Measurements from ENCODE around the gene TEX38.
"Not testable (repeated sequence)": the region's sequence is repeated elsewhere in the genome, so short reads cannot be mapped to it uniquely, and the experiment has no call there.

TEX38 gene

GRCh38 chr1:46690931-46691421 is 19.3 kb downstream of the TEX38 start:
- Histone ChIP-seq H3K9me3 (ENCODE audit: low read length) (no peaks in the 10 kb centered on the region), H3K36me3 (ENCODE audit: insufficient read depth, low read length) (peaks cover 54% of the 10 kb centered on the region), H3K9ac (ENCODE audit: low read length) (no peak overlapping the region), H3K4me1 (ENCODE audit: insufficient read depth, low read length) (peaks cover 44% of the 10 kb centered on the region), H3K27me3 (ENCODE audit: control insufficient read depth in 1 of 2, insufficient read depth in 2 of 2, low read length in 2 of 2) (no peaks in the 10 kb centered on the region), H3K4me3 (ENCODE audit: low read depth in 1 of 2, low read length in 2 of 2) (no peak overlapping the region), H3K27ac (ENCODE audit: low read depth, low read length) (no peak overlapping the region)

- H3K4me3 ChIP-seq (ENCODE audit: low read depth in 1 of 2, low read length in 2 of 2): no peak overlapping the region
- H3K27me3 ChIP-seq (ENCODE audit: control insufficient read depth in 1 of 2, insufficient read depth in 2 of 2, low read length in 2 of 2): no peaks in the 10 kb centered on the region
- H3K9me3 ChIP-seq (ENCODE audit: low read length): no peaks in the 10 kb centered on the region
- H3K36me3 ChIP-seq (ENCODE audit: insufficient read depth, low read length): peaks cover 51% of the 10 kb centered on the region
- no peak overlapping the region for H3K27ac ChIP-seq (ENCODE audit: low read depth, low read length)
- peaks cover 35% of the 10 kb centered on the region for H3K4me1 ChIP-seq (ENCODE audit: insufficient read depth, low read length)
- no peak overlapping the region for H3K9ac ChIP-seq (ENCODE audit: low read length)
Measured at GRCh38 chr1:46691997-46692790, 20.5 kb downstream of the TEX38 start.

- H3K27ac ChIP-seq (ENCODE audit: low read depth, low read length): no peak overlapping the region
- H3K4me1 ChIP-seq (ENCODE audit: insufficient read depth, low read length): peaks cover 31% of the 10 kb centered on the region
- no peaks in the 10 kb centered on the region for H3K9me3 ChIP-seq (ENCODE audit: low read length)
- H3K4me3 ChIP-seq (ENCODE audit: low read depth in 1 of 2, low read length in 2 of 2): no peak overlapping the region
- H3K9ac ChIP-seq (ENCODE audit: low read length): no peak overlapping the region
- peaks cover 49% of the 10 kb centered on the region for H3K36me3 ChIP-seq (ENCODE audit: insufficient read depth, low read length)
- no peaks in the 10 kb centered on the region for H3K27me3 ChIP-seq (ENCODE audit: control insufficient read depth in 1 of 2, insufficient read depth in 2 of 2, low read length in 2 of 2)
Measured at GRCh38 chr1:46692811-46693770, 21.4 kb downstream of the TEX38 start.

- peaks cover 40% of the 10 kb centered on the region for H3K36me3 ChIP-seq (ENCODE audit: insufficient read depth, low read length)
- H3K27me3 ChIP-seq (ENCODE audit: control insufficient read depth in 1 of 2, insufficient read depth in 2 of 2, low read length in 2 of 2); H3K9ac ChIP-seq (ENCODE audit: low read length); H3K9me3 ChIP-seq (ENCODE audit: low read length); H3K27ac ChIP-seq (ENCODE audit: low read depth, low read length); H3K4me3 ChIP-seq (ENCODE audit: low read depth in 1 of 2, low read length in 2 of 2): not testable (repeated sequence)
- peaks cover 32% of the 10 kb centered on the region for H3K4me1 ChIP-seq (ENCODE audit: insufficient read depth, low read length)
Measured at GRCh38 chr1:46694676-46695075, 23.0 kb downstream of the TEX38 start.

GRCh38 chr1:46697053-46697452 is 25.4 kb downstream of the TEX38 start:
- H3K9ac ChIP-seq (ENCODE audit: low read length): no peak overlapping the region
- H3K36me3 ChIP-seq (ENCODE audit: insufficient read depth, low read length): peaks cover 24% of the 10 kb centered on the region
- H3K9me3 ChIP-seq (ENCODE audit: low read length): no peaks in the 10 kb centered on the region
- H3K27me3 ChIP-seq (ENCODE audit: control insufficient read depth in 1 of 2, insufficient read depth in 2 of 2, low read length in 2 of 2): no peaks in the 10 kb centered on the region
- no peak overlapping the region for H3K4me3 ChIP-seq (ENCODE audit: low read depth in 1 of 2, low read length in 2 of 2)
- no peak overlapping the region for H3K27ac ChIP-seq (ENCODE audit: low read depth, low read length)
- H3K4me1 ChIP-seq (ENCODE audit: insufficient read depth, low read length): peaks cover 30% of the 10 kb centered on the region

- Histone ChIP-seq H3K9me3 (ENCODE audit: low read length) (no peaks in the 10 kb centered on the region), H3K9ac (ENCODE audit: low read length) (no peak overlapping the region), H3K4me3 (ENCODE audit: low read depth in 1 of 2, low read length in 2 of 2) (no peak overlapping the region), H3K36me3 (ENCODE audit: insufficient read depth, low read length) (peaks cover 42% of the 10 kb centered on the region), H3K4me1 (ENCODE audit: insufficient read depth, low read length) (peaks cover 12% of the 10 kb centered on the region), H3K27ac (ENCODE audit: low read depth, low read length) (no peak overlapping the region), H3K27me3 (ENCODE audit: control insufficient read depth in 1 of 2, insufficient read depth in 2 of 2, low read length in 2 of 2) (no peaks in the 10 kb centered on the region)
Measured at GRCh38 chr1:46699666-46700065, 28.0 kb downstream of the TEX38 start.

GRCh38 chr1:46703927-46704641 is 32.4 kb downstream of the TEX38 start:
- Histone ChIP-seq H3K4me3 (ENCODE audit: low read depth in 1 of 2, low read length in 2 of 2) (no peak overlapping the region), H3K4me1 (ENCODE audit: insufficient read depth, low read length) (no peaks in the 10 kb centered on the region), H3K27ac (ENCODE audit: low read depth, low read length) (no peak overlapping the region), H3K9ac (ENCODE audit: low read length) (no peak overlapping the region), H3K36me3 (ENCODE audit: insufficient read depth, low read length) (peaks cover 51% of the 10 kb centered on the region), H3K27me3 (ENCODE audit: control insufficient read depth in 1 of 2, insufficient read depth in 2 of 2, low read length in 2 of 2) (no peaks in the 10 kb centered on the region), H3K9me3 (ENCODE audit: low read length) (no peaks in the 10 kb centered on the region)

GRCh38 chr1:46705408-46705807 is 33.8 kb downstream of the TEX38 start:
- Histone ChIP-seq H3K36me3 (ENCODE audit: insufficient read depth, low read length) (peaks cover 51% of the 10 kb centered on the region), H3K4me1 (ENCODE audit: insufficient read depth, low read length) (no peaks in the 10 kb centered on the region), H3K27me3 (ENCODE audit: control insufficient read depth in 1 of 2, insufficient read depth in 2 of 2, low read length in 2 of 2) (no peaks in the 10 kb centered on the region), H3K4me3 (ENCODE audit: low read depth in 1 of 2, low read length in 2 of 2) (no peak overlapping the region), H3K9me3 (ENCODE audit: low read length) (no peaks in the 10 kb centered on the region), H3K27ac (ENCODE audit: low read depth, low read length) (no peak overlapping the region), H3K9ac (ENCODE audit: low read length) (no peak overlapping the region)

GRCh38 chr1:46708121-46708520 is 36.5 kb downstream of the TEX38 start:
- Histone ChIP-seq H3K27me3 (ENCODE audit: control insufficient read depth in 1 of 2, insufficient read depth in 2 of 2, low read length in 2 of 2) (no peaks in the 10 kb centered on the region), H3K9ac (ENCODE audit: low read length) (no peak overlapping the region), H3K36me3 (ENCODE audit: insufficient read depth, low read length) (peaks cover 45% of the 10 kb centered on the region)

GRCh38 chr1:46714976-46715375 is 43.3 kb downstream of the TEX38 start:
- H3K9ac ChIP-seq (ENCODE audit: low read length): no peak overlapping the region
- H3K36me3 ChIP-seq (ENCODE audit: insufficient read depth, low read length): peaks cover 22% of the 10 kb centered on the region

More at GRCh38 chr1:46708121-46708520, 36.5 kb downstream of the TEX38 start:
- Histone ChIP-seq H3K9me3 (ENCODE audit: low read length) (no peaks in the 10 kb centered on the region), H3K27ac (ENCODE audit: low read depth, low read length) (no peak overlapping the region), H3K4me3 (ENCODE audit: low read depth in 1 of 2, low read length in 2 of 2) (no peak overlapping the region), H3K4me1 (ENCODE audit: insufficient read depth, low read length) (no peaks in the 10 kb centered on the region)

GRCh38 chr1:46717654-46718053 is 46.0 kb downstream of the TEX38 start:
- Histone ChIP-seq H3K9ac (ENCODE audit: low read length) (peak overlapping the region; percentile 52), H3K36me3 (ENCODE audit: insufficient read depth, low read length) (peaks cover 22% of the 10 kb centered on the region), H3K27ac (ENCODE audit: low read depth, low read length) (no peak overlapping the region), H3K4me3 (ENCODE audit: low read depth in 1 of 2, low read length in 2 of 2) (peak overlapping the region in 1 of 2 donors; percentile 84), H3K4me1 (ENCODE audit: insufficient read depth, low read length) (peaks cover 27% of the 10 kb centered on the region), H3K27me3 (ENCODE audit: control insufficient read depth in 1 of 2, insufficient read depth in 2 of 2, low read length in 2 of 2) (no peaks in the 10 kb centered on the region), H3K9me3 (ENCODE audit: low read length) (no peaks in the 10 kb centered on the region)

More at GRCh38 chr1:46714976-46715375, 43.3 kb downstream of the TEX38 start:
- H3K9me3 ChIP-seq (ENCODE audit: low read length): no peaks in the 10 kb centered on the region
- no peak overlapping the region for H3K4me3 ChIP-seq (ENCODE audit: low read depth in 1 of 2, low read length in 2 of 2)
- no peak overlapping the region for H3K27ac ChIP-seq (ENCODE audit: low read depth, low read length)
- peaks cover 27% of the 10 kb centered on the region for H3K4me1 ChIP-seq (ENCODE audit: insufficient read depth, low read length)
- H3K27me3 ChIP-seq (ENCODE audit: control insufficient read depth in 1 of 2, insufficient read depth in 2 of 2, low read length in 2 of 2): no peaks in the 10 kb centered on the region

Data from muscle layer of colon (tissue), 2 donors.